ENCODE measurements around the gene TOPBP1.

GRCh38 chr3:133669949-133670524 is 8.3 kb upstream of the TOPBP1 start:
- TF ChIP-seq POLR2A (IDR thresholded peaks at IDR 0.05; ENCODE audit: low read length) (no peak), GATA1 (IDR thresholded peaks at IDR 0.05; ENCODE audit: low read depth, low read length) (no peak)

Data from erythroblast (primary cell).